ENCODE data around the gene PHTF1.

PHTF1 gene

GRCh38 chr1:113665071-113665470, 94.2 kb downstream of the PHTF1 start:
- DNase-seq (ENCODE audit: low read depth) = no peak

GRCh38 chr1:113663165-113663951, 95.9 kb downstream of the PHTF1 start:
- no peak for DNase-seq (ENCODE audit: low read depth)

GRCh38 chr1:113662101-113662500, 97.2 kb downstream of the PHTF1 start:
- no peak for DNase-seq (ENCODE audit: low read depth)

- DNase-seq (ENCODE audit: low read depth) = no peak
These were observed 99.2 kb downstream of the PHTF1 start for GRCh38 chr1:113660088-113660487.

DNA sequence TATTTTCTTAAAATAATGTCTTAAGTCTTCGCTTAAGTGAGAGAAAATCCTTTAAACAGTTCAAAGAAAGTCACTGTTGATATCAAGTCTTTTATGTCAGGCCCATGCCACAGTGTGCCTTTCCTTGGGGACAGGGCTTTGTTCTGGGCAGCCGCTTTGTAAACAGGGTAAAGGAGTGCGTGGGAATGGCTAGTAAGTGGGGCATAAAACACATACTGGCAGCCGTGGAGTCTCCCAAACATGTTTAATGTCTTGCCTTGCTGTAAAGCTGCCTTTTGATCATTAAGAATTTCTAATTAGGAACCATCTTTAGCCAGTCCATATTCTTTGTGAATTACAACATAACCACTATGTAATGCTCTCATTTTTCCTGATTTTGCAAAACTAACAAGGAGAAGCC, 99.7 kb downstream of the PHTF1 start:
- DNase-seq (ENCODE audit: low read depth) = no peak

DNA sequence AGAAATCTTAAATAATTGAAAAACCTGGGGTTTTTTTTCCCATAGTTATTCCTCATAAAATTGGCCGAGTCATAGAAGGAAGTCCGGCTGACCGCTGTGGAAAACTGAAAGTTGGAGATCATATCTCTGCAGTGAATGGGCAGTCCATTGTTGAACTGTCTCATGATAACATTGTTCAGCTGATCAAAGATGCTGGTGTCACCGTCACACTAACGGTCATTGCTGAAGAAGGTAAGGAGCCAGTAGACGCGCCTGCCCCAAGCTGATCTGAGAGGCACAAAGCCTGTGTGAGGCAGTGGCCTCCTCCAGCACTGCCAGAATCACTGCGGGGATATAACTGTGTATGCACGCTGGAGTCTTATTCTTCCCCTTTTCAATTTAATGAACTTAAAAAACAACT, 100.3 kb downstream of the PHTF1 start:
- DNase-seq (ENCODE audit: low read depth) = no peak

- DNase-seq (ENCODE audit: low read depth) = no peak
These were observed 101.7 kb downstream of the PHTF1 start for GRCh38 chr1:113657556-113658063.

GRCh38 chr1:113657126-113657525, 102.2 kb downstream of the PHTF1 start:
- DNase-seq (ENCODE audit: low read depth) = no peak

GRCh38 chr1:113654883-113655282, 104.4 kb downstream of the PHTF1 start:
- DNase-seq (ENCODE audit: low read depth) = no peak

DNA sequence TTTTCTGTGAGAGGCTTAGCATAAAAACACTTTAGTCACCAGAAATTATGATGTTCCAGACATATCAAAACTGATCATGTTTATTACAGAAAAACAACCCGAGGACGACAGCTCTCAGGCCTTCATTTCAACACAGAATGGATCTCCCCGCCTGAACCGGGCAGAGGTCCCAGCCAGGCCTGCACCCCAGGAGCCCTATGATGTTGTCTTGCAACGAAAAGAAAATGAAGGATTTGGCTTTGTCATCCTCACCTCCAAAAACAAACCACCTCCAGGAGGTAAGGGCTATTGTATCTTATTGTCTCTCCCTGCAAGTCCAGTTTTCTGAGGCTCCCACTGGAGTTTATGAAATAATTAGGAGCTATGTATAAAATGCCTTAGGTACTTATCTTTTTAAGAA, 105.5 kb downstream of the PHTF1 start:
- no peak for DNase-seq (ENCODE audit: low read depth)

- no peak for DNase-seq (ENCODE audit: low read depth)
These were observed 106.5 kb downstream of the PHTF1 start for GRCh38 chr1:113652771-113653170.

- no peak for DNase-seq (ENCODE audit: low read depth)
These were observed 110.8 kb downstream of the PHTF1 start for GRCh38 chr1:113648478-113648877.

- no peak for DNase-seq (ENCODE audit: low read depth)
These were observed 112.1 kb downstream of the PHTF1 start for GRCh38 chr1:113647164-113647563.

Measured in T-helper 22 cell (primary cell).